GM21526 (cell line): Measurements from ENCODE around the gene C11orf87.

Source experiments
- ATAC-seq: cut with Tn5 transposase; IDR thresholded peaks from one replicate; pipeline ENCODE4 v1.9.1; 2021; ENCODE audit warnings: moderate library complexity; ENCODE audit not compliant: unreplicated experiment, low FRiP score

Gene C11orf87

DNA sequence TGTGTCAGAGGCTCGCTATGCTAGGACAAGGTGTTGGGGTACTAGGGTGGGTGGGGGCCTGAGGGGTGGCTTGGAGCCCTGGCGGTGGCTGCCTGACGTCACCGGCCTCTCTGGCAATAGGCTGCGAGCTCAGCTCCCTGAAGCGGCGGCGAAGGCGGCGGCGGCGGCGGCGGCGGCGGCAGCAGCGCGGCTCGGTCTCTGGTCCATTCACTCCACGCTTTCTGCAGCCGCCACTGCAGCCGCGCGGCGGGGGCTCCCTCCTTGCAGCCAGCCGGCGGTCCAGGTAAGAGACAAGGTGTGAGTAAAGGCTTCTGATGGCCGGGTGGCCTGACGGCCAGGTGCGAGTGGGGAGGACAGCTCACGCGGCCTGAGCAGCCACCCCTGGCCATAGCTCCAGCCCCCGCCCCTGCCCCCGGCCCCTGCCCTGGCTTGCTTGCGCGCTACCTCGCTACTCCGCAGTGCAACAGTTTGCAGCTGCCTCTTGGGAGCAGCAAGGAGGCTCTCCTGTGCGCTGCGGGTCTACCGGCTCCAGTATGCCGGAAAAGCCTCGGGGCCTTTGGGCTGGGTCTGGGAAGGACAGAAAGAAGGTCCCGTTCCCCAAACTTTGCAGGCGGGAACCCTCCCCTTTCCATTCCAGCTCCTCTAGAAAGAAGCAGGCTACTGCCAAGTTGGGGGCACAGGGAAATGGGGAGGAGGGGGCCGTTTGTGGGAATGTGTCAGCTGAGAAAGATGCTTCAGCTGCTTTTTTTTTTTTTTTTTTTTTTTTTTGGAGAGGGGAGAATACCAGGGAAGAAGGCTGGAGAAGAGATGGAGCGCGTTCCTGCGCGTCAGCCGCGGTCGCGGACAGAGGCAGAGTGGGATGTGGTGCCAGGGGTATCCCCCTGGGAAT lies at the start of gene C11orf87:
Gene C11orf87 (plus strand): TSS at position 210 of the 889 bp plus-strand sequence. CDS start 1,444 bp downstream, outside the sequence.
- no peak for ATAC-seq

DNA sequence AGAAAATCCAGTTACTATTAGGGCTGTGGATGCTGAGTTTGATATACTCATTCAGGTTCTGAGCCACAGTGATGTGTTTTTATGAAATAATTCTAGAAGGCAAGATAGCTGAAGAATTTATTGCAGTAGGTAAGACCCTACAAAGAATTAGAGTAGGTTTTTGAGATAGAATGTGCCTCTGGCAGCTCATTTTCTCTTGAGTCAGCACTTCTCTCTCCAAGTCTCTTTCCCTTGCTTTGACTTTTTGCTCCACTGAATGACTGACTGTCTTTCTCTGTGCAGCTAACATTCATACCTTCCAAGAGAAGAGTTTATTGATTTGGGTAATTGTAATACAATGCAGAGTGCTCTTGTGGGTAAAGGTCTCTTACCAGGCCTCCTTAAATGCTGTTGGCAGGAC lies 48.0 kb upstream of the C11orf87 start:
- ATAC-seq = no peak

DNA sequence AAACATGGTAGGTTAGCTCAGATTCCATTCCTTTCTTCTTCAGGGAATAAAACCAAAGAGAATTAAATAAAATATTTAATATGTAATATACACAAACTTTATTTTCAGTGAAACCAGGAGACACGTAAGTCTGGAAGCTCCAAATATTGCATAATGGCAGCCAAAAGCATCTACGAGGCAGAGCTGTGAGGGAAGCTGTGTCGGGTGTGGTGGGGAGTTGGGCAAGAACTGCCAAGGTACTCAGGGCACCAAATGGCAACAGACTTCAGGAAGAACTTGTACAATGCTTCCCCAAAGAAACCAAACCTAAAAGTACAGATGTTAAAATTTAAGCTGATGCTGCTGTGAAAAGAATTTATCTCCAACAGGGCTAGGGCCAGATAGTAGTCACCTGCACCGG lies 47.5 kb upstream of the C11orf87 start:
- no peak for ATAC-seq

DNA sequence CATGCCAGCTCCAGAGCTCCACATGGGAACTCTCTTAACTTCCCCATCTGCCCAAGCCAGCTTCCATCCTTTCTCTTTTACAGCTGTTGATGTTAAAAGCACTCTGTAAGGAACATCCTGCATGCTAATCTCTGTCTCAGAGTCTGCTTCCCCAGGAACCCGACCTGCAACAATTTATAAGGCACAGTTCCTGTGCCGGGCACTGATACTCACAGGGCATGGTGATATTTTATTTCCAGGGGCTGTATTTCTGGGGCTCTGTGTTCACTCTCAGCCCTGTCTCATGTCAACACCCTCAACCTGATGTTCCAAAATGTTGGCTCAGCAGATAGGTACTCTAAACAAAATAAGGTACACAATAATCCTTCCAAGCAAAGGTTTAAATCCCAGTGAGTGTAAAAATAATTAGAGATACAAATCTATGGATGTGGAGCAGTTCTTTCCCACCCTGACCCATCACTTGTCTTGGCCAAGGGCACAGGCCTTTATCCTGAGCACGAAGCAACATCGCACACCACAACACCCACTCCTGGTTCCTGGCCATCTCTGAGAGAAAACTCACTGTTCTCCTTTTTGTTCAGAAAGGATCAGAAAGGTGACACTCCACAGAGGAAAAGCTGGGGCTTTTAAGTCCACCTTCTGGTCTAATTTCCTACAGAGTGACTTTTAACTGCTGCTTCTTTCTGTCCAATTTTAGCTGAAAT lies 44.8 kb upstream of the C11orf87 start:
- no peak for ATAC-seq

DNA sequence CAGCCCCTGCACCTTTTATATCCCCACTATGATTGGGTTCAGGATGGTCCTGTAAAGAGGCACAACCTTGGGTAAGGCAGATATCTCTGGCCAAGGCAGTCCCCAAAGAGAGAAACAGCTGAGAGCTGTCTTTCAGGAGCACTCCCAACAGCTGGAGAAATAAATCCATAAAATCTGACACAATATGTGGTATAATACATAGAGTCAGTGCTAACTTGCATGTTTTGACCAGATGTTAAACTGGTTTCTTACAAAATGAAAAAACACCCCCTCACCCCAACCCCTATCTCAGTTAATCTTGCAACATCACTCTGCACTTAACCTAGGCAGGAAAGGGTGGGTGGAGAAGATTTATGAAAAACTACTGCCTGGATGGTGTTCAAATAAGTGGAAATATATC lies 44.0 kb upstream of the C11orf87 start:
- no peak for ATAC-seq

DNA sequence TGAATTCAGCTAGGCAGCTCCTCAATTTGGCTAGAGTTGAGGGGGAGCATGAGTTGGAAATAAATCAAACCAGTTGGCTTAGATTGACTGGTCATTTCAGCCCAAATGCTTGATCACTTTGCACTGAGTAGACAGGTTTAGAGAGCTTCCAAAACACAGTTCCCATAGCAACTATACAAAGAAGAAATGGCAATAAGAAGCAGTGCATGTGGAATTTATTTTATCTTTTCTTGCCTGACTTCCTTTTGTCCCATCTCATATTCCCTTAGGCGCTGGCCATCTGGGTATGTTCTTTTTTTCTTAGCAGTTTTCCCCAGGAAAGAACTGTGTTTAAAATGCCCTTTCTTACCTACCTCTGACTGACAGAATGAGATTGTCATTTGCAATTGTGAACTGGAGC lies 38.7 kb upstream of the C11orf87 start:
- no peak for ATAC-seq

DNA sequence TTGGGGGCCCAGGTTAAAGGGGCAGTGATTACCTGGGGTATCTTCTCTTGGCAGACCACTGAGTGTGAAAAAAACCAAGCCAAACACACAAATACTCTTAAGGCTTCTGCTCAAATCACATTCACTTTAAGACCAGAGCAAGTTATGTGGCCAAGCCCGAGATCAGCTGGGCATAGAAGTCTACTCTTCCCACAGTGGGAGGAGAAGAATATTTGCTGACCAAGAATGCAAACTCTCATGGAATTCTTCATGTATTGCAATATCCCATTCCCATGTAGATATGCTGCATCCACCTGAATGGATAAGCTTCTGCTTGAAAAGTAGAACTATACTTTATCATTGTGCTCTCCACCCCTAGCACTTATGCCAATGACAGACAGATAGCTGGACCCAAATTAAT lies 37.1 kb upstream of the C11orf87 start:
- no peak for ATAC-seq

DNA sequence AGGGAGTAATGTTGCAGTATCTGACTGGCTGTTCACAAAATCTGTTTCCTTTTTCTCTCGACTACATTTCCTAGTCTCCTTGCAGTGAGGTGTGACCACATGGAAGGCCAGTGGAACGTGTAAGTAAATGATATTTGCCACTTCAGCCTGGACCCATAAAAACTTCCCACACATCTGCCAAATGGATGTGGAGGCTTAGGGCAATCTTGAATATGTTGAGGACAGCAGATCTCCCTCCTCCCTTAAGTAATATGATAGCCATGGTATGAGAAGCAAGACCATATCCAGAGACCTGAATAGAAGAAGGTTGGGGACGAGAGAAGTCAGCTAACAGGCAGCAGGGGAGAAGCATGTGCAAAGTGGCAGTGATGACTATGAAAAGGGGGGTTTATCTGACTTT lies 33.0 kb upstream of the C11orf87 start:
- ATAC-seq = no peak

DNA sequence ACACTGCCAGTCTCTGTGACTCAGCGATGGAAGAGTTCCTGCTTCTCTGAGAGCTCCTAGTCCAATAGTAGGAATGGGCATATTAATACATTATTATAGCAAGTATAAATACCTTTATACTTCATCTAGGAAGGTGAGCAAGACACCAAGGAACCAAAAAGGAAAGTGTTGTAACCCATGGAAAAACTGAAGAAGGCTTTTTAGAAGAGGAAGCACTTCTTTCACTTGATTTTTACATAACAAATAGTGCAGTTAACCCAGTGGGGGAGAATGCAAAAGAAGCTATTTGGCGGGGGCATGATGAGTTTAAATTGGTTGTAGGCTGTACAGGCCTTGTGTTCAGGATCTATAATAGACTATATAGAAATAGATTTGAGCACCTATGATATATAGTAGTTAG lies 31.2 kb upstream of the C11orf87 start:
- ATAC-seq = no peak

DNA sequence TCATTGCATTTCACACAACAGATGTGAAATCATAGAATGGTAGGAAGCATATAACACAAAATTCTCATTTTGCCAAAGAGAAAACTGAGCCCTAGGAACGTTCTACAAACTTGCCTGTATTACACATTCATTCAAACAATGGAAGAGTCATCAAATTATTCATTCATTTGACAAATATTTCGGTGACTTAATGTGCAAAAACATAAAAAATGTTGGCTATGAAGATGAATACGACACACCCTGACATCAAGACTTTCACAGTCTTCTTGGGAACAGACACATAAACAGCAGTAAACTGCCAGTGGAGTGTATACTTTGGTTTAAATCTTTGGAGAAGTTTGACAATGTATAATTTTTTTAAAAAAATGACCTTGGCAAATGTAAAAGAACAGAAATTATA lies 20.4 kb upstream of the C11orf87 start:
- ATAC-seq = no peak

DNA sequence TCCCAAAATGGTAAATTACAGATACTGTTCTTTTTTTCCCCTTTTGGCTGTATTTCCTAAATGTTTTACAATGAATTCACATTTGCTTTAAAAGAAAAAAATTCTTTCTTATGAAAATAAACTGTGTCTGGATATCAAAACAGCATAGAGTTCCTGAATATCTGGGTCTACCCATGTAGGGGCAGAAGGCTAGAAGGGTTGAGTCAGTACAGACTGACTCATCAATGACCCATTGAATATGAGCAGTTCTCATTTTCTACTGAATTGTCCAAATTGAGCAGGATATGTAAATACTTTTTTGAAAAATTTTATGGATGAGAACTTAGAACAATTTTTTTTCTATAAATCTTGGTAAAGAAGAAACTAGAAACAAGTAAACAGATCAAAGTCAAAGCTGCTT lies 16.3 kb upstream of the C11orf87 start:
- ATAC-seq = no peak

DNA sequence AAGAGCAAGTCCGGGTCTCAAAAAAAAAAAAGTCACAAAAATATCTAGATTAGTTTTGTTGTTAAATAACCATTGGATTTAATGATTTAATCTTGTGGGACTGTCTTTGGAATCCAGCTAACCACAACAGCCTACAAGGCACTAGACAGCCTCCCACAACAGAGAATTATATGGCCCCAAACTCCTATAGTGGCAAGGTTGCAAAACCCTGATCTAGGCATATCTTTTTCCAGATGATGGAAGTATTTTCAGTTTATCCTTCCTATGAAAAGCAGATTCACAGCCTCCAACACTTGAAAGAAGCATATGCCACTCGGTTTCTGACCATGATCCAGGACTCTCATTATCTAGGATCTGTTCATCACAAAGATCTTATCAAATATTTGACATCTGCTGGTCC lies 5.4 kb upstream of the C11orf87 start:
- no peak for ATAC-seq

DNA sequence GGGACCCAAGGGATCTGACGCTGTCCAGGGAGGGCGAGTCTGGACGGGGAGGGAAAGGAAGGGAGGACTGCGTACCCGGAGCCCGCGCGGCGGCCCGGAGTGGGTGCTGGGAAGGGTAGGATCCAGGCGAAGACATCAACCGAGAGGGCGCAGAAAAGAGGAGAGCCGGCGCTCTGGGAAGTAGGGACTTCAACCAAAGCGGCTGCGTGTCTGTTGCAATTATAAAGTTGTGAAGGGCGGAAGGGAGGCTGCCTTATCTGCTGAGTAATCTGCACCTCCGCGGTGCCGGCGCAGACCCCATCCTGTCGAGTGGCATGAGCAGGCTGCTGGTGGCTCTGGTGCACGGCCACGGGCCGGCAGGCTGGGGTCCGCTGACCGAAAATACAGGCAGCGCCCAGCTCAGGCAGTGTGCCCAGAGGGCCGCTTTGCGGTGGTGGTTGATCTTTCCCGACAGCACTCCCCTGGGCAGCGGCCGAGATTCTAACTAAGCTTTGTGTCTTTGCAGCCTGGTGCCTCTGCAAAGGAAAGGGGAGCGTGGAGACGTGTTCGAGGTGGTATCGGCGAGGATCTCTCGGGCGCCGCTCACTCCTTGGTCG lies 978 bp downstream of the C11orf87 start:
- ATAC-seq = no peak

DNA sequence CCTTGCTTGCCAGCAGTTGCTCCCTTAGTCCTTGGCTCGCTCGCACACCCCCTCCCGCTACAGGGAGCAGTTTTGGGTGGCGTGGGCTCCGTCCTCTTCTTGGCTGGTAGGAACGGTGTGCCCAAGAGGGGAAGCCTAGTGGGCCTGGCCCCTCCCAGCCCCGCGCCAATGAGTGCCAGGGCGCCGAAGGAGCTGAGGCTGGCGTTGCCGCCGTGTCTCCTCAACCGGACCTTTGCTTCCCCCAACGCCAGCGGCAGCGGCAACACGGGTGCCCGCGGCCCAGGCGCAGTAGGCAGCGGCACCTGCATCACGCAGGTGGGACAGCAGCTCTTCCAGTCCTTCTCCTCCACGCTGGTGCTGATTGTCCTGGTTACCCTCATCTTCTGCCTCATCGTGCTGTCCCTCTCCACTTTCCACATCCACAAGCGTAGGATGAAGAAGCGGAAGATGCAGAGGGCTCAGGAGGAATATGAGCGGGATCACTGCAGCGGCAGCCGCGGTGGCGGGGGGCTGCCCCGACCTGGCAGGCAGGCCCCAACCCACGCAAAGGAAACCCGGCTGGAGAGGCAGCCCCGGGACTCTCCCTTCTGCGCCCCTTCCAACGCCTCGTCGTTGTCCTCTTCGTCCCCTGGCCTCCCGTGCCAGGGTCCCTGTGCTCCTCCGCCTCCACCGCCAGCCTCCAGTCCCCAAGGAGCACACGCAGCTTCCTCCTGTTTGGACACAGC lies 1.6 kb downstream of the C11orf87 start:
- no peak for ATAC-seq

DNA sequence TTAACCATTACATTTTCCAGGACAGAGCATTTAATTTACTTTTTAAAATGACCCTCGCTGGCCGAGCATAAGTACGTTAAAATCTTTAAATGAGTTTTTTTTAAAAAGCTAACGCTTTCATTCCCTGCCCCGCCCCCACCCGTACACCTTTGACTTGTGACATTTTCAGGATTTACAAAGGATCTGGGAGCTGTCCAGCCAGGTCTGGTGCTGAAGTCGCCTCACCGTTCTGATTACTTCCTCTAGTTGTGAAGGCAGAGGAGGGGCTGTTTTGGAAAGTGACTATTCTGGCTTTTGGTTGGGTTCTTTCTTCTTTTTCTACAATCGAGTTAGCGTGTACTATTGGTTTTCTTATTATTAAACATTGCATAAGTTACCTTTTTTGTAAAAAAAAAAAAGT lies 2.9 kb downstream of the C11orf87 start:
- no peak for ATAC-seq

DNA sequence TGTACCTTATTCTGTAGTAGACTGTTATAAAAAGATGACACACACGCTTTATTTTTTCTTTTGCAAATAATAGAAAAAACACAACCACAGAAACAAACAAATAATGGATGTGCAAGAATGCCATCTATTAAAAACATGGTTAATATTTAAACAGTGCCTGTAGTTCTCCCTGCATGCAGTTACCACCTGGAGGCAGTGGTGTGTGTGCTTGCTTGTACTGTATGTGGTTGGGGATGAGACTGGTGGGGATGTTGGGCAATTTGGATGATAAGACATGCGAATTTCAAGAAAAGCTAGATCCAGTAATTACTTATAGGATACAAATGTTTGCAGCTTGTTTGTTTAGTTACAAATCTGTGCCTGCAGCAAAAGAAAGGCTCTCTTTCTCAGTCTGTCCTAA lies 3.6 kb downstream of the C11orf87 start:
- ATAC-seq = no peak

DNA sequence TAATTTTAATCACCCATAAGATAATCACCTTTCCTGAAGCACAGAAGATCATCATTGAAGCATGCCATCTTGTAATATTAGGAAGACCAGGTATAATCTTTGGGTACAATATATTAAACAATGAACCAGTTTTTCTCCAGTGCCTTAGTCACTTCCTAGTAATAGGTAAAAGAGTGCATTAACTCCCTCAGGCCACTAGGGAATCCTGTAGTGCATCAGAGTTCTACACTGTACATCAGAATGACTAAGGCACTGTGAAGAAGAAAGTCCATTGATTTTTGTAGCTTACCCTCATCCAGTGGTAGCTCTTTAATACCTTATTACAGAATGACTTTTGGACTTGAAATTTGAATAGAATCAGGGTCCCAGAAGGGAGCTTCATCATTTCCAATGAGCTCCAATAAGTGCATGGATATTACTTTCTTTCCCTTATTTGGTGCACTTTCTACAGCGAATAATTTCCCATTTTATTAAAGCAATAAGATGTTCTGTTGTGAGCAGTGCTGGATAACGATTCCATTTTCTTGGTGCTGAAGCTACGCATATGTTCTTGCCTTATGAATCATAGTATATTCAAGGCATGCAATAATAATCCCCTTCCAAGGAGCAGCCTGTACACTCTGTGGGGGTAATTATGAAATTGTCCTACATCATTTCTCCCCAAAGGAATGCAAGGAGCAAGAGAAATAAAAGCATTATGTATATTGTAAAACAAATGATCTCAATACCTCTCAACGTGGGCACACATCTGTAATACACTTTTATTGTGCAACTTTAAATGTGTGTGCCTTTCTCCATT lies 4.7 kb downstream of the C11orf87 start:
- ATAC-seq = no peak

DNA sequence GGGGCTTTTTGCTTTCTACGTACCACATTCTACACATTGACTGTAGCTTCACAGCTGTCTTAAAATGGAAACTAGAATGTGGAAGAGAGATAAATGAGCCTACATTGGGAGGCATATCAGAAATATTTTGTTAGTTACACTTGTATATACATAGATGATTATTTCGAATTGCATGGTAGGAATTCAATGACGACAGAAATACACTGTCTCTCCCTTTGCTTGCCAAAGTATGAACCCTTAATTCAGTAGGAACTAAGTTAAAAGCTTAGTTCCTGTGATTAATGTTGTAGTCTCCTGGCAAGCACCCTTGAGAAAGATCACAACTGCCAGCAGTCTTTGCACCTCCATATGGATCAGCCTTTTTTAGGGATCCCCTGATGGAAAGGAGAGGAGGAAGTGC lies 10.1 kb downstream of the C11orf87 start:
- no peak for ATAC-seq

DNA sequence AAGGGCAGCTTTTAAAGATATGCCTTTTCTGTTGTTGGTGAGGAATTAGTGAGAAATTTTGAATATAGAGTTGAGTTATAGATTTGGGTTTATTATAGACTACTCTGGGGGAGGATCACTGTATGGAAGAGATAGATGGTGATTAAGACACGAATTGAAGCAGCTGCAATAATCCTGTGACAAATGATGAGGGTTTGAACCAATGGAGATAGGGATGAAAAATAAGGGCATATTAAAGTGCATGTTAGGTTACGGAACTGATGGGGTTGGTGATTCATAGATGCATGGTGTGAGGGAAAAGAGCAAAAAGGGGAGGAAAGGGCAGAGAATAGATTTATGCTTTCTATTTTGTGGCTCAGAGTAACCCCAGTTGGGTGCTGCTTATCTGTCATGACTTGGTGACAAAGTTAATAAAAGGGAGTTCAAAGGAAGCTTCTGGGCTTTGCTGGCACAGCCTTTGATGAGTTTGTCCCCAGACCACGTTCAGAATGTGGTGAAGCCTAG lies 11.8 kb downstream of the C11orf87 start:
- no peak for ATAC-seq
